WTC11 (cell line): ENCODE measurements around the gene TDP1. TPM values are rescaled to one million over a fixed set of nuclear protein-coding genes. Genes with fewer than 3 reads are reported as not detected.

ENCODE experiments used
- ATAC-seq: fragments of 200-7000 bp; cut with Tn5 transposase; 2 replicates; pipeline ENCODE4 v1.10.0; 2021; ENCODE audit warnings: mild to moderate bottlenecking, moderate library complexity
- CTCF ChIA-PET: fragments of 300-600 bp; sonication (Branson Sonifier 250); formaldehyde crosslinking; loops from one replicate; lab custom pipeline; 2021; ENCODE audit warnings: antibody characterized with exemption; lab: Charles Lee
- POLR2A ChIA-PET: fragments of 350-600 bp; sonication (Branson Sonifier 250); formaldehyde crosslinking; loops from one replicate; lab custom pipeline; 2021; ENCODE audit warnings: antibody characterized with exemption; lab: Charles Lee
- DNase-seq: peaks from one replicate; pipeline ENCODE4 v3.0.0; 2021; ENCODE audit warnings: low spot score
- H3K27ac Mint-ChIP-seq: 2 replicates; pipeline ENCODE4 v1.8.0; 2021; ENCODE audit warnings: mixed read lengths
- H3K27me3 Mint-ChIP-seq: 2 replicates; pipeline ENCODE4 v1.8.0; 2021; ENCODE audit warnings: low read depth, mild to moderate bottlenecking, moderate library complexity, mixed read lengths
- H3K36me3 Mint-ChIP-seq: 2 replicates; pipeline ENCODE4 v1.8.0; 2021; ENCODE audit warnings: mixed read lengths
- H3K4me1 Mint-ChIP-seq: 2 replicates; pipeline ENCODE4 v1.8.0; 2022; ENCODE audit warnings: mixed read lengths
- H3K4me3 Mint-ChIP-seq: 2 replicates; pipeline ENCODE4 v1.8.0; 2021; ENCODE audit warnings: mild to moderate bottlenecking, moderate library complexity, mixed read lengths
- H3K9me3 Mint-ChIP-seq: 2 replicates; pipeline ENCODE4 v1.8.0; 2021; ENCODE audit warnings: mixed read lengths
- CREM ChIP-seq: sonication (generic); formaldehyde crosslinking; IDR thresholded peaks from 2 replicates; pipeline ENCODE4 v1.8.1; 2022; ENCODE audit warnings: mild to moderate bottlenecking, missing genetic modification reagents, moderate library complexity
- E2F4 ChIP-seq: sonication (generic); formaldehyde crosslinking; IDR thresholded peaks from 2 replicates; pipeline ENCODE4 v1.8.1; 2022; ENCODE audit warnings: low read depth, mild to moderate bottlenecking, moderate library complexity, missing genetic modification reagents, borderline replicate concordance
- EMX1 ChIP-seq: fragments of 250-450 bp; sonication (Bioruptor Pico); IDR thresholded peaks from 2 replicates; pipeline ENCODE4 v1.8.0; 2021; ENCODE audit warnings: mild to moderate bottlenecking
- ERG ChIP-seq: fragments of 250-450 bp; sonication (Bioruptor Pico); IDR thresholded peaks from 2 replicates; pipeline ENCODE4 v1.8.0; 2021; ENCODE audit warnings: mild to moderate bottlenecking
- HMGA2 ChIP-seq: fragments of 250-450 bp; sonication (Bioruptor Pico); IDR thresholded peaks from 2 replicates; pipeline ENCODE4 v1.4.0; 2021; ENCODE audit warnings: mild to moderate bottlenecking, moderate library complexity
- SMAD3 ChIP-seq: sonication (generic); formaldehyde crosslinking; IDR thresholded peaks from 2 replicates; pipeline ENCODE4 v1.8.0; 2022; ENCODE audit warnings: missing genetic modification reagents, mild to moderate bottlenecking, borderline replicate concordance
- ZNF232 ChIP-seq: sonication (generic); formaldehyde crosslinking; IDR thresholded peaks from 2 replicates; pipeline ENCODE4 v1.8.0; 2022; ENCODE audit warnings: mild to moderate bottlenecking, missing genetic modification reagents
- ZNF423 ChIP-seq: fragments of 250-450 bp; sonication (Bioruptor Pico); IDR thresholded peaks from 2 replicates; pipeline ENCODE4 v2.1.2; 2022; ENCODE audit warnings: mild to moderate bottlenecking, moderate library complexity
- total RNA-seq: library from RNA; stranded (reverse); gene quantifications from 3 replicates; pipeline ENCODE4 v1.2.3, GENCODE V29; 2021
- TF ChIP-seq, protein P1 (sequence below): fragments of 200-600 bp; IDR thresholded peaks from 2 replicates; pipeline ENCODE4 v1.8.0; 2022; ENCODE audit warnings: antibody characterized with exemption
- TF ChIP-seq, protein P2 (sequence below): sonication (generic); formaldehyde crosslinking; IDR thresholded peaks from 2 replicates; pipeline ENCODE4 v1.8.1; 2023; ENCODE audit warnings: mild to moderate bottlenecking, missing genetic modification reagents, borderline replicate concordance
- TF ChIP-seq, protein P3 (sequence below): sonication (generic); formaldehyde crosslinking; IDR thresholded peaks from 2 replicates; pipeline ENCODE4 v1.8.1; 2023; ENCODE audit warnings: mild to moderate bottlenecking, missing genetic modification reagents, moderate library complexity

The TDP1 gene
- total RNA-seq, 1 experiment from 2014 or later: 59.8 TPM

GRCh38 chr14:89973234-89973823 lies 17.6 kb downstream of the TDP1 start:
- CTCF ChIA-PET: interaction anchor here (0.5 to 3.0 kb wide), 31 partner anchors 8 to 384 kb away, joined by 3 to 52 read pairs (median 4); partner anchors contain the start of genes EFCAB11, KCNK13, PSMC1 and TDP1
- no peak for TF ChIP-seq EMX1 (CRISPR knock-in tag)
- TF ChIP-seq, protein P1, sequence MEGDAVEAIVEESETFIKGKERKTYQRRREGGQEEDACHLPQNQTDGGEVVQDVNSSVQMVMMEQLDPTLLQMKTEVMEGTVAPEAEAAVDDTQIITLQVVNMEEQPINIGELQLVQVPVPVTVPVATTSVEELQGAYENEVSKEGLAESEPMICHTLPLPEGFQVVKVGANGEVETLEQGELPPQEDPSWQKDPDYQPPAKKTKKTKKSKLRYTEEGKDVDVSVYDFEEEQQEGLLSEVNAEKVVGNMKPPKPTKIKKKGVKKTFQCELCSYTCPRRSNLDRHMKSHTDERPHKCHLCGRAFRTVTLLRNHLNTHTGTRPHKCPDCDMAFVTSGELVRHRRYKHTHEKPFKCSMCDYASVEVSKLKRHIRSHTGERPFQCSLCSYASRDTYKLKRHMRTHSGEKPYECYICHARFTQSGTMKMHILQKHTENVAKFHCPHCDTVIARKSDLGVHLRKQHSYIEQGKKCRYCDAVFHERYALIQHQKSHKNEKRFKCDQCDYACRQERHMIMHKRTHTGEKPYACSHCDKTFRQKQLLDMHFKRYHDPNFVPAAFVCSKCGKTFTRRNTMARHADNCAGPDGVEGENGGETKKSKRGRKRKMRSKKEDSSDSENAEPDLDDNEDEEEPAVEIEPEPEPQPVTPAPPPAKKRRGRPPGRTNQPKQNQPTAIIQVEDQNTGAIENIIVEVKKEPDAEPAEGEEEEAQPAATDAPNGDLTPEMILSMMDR: peak; percentile 74; the same call in 1 of the 2 replicates
- TF ChIP-seq, all 79 proteins: peak for 1
- no peak overlapping the region for H3K4me3 Mint-ChIP-seq
- H3K36me3 Mint-ChIP-seq: peaks cover 43% of the 10 kb centered on the region
- H3K9me3 Mint-ChIP-seq: no peaks in the 10 kb centered on the region
- POLR2A ChIA-PET: no interaction called here
- ATAC-seq: peak; percentile 94
- no peaks in the 10 kb centered on the region for H3K27me3 Mint-ChIP-seq
- DNase-seq: peak; percentile 76
- H3K27ac Mint-ChIP-seq: no peak overlapping the region
- H3K4me1 Mint-ChIP-seq: no peaks in the 10 kb centered on the region

- Mint-ChIP-seq H3K4me1 (no peaks in the 10 kb centered on the region), H3K9me3 (no peaks in the 10 kb centered on the region), H3K27ac (no peak overlapping the region), H3K27me3 (no peaks in the 10 kb centered on the region), H3K4me3 (no peak overlapping the region), H3K36me3 (peaks cover 30% of the 10 kb centered on the region)
- ChIA-PET CTCF (interaction anchor here (0.8 to 1.1 kb wide), 2 partner anchors 82 to 258 kb away, joined by 3 read pairs; no protein-coding TSS in a partner anchor), POLR2A (no interaction called here)
- no peak for ATAC-seq
- no peak for TF ChIP-seq HMGA2 (CRISPR knock-in tag)
- TF ChIP-seq ZNF423: no peak
- TF ChIP-seq SMAD3 (CRISPR knock-in tag): no peak
- TF ChIP-seq ERG (CRISPR knock-in tag): no peak
- no peak for TF ChIP-seq ZNF232 (CRISPR knock-in tag)
- TF ChIP-seq, protein P2, sequence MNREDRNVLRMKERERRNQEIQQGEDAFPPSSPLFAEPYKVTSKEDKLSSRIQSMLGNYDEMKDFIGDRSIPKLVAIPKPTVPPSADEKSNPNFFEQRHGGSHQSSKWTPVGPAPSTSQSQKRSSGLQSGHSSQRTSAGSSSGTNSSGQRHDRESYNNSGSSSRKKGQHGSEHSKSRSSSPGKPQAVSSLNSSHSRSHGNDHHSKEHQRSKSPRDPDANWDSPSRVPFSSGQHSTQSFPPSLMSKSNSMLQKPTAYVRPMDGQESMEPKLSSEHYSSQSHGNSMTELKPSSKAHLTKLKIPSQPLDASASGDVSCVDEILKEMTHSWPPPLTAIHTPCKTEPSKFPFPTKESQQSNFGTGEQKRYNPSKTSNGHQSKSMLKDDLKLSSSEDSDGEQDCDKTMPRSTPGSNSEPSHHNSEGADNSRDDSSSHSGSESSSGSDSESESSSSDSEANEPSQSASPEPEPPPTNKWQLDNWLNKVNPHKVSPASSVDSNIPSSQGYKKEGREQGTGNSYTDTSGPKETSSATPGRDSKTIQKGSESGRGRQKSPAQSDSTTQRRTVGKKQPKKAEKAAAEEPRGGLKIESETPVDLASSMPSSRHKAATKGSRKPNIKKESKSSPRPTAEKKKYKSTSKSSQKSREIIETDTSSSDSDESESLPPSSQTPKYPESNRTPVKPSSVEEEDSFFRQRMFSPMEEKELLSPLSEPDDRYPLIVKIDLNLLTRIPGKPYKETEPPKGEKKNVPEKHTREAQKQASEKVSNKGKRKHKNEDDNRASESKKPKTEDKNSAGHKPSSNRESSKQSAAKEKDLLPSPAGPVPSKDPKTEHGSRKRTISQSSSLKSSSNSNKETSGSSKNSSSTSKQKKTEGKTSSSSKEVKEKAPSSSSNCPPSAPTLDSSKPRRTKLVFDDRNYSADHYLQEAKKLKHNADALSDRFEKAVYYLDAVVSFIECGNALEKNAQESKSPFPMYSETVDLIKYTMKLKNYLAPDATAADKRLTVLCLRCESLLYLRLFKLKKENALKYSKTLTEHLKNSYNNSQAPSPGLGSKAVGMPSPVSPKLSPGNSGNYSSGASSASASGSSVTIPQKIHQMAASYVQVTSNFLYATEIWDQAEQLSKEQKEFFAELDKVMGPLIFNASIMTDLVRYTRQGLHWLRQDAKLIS (CRISPR knock-in tag): no peak
- DNase-seq: no peak
These were observed 21.9 kb downstream of the TDP1 start for GRCh38 chr14:89977668-89978067.

- POLR2A ChIA-PET: no interaction called here
- no peaks in the 10 kb centered on the region for H3K9me3 Mint-ChIP-seq
- H3K4me3 Mint-ChIP-seq: no peak overlapping the region
These were observed 22.9 kb downstream of the TDP1 start for GRCh38 chr14:89978656-89979055.

More at GRCh38 chr14:89978656-89979055, 22.9 kb downstream of the TDP1 start:
- no peak for DNase-seq
- TF ChIP-seq, protein P3, sequence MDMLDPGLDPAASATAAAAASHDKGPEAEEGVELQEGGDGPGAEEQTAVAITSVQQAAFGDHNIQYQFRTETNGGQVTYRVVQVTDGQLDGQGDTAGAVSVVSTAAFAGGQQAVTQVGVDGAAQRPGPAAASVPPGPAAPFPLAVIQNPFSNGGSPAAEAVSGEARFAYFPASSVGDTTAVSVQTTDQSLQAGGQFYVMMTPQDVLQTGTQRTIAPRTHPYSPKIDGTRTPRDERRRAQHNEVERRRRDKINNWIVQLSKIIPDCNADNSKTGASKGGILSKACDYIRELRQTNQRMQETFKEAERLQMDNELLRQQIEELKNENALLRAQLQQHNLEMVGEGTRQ (CRISPR knock-in tag): no peak
- TF ChIP-seq ZNF232 (CRISPR knock-in tag) (no peak), CREM (no peak), E2F4 (no peak)
- TF ChIP-seq, protein P1: no peak
- CTCF ChIA-PET: no interaction called here
- no peak for ATAC-seq
- no peaks in the 10 kb centered on the region for H3K4me1 Mint-ChIP-seq
- H3K27me3 Mint-ChIP-seq: no peaks in the 10 kb centered on the region
- no peak overlapping the region for H3K27ac Mint-ChIP-seq
- peaks cover 31% of the 10 kb centered on the region for H3K36me3 Mint-ChIP-seq
